HEK293T (cell line): ENCODE measurements around the gene SYNJ2.
A peak's percentile ranks its signal among the peaks of the same experiment; 100 is the strongest.
"Not testable (repeated sequence)": the region's sequence is repeated elsewhere in the genome, so short reads cannot be mapped to it uniquely, and the experiment has no call there.

Experiments
- CTCF ChIA-PET: fragments of 350-600 bp; formaldehyde crosslinking; extraction: SDS; loops from one replicate; lab custom pipeline; 2021; ENCODE audit warnings: antibody characterized with exemption, inconsistent platforms; lab: Yijun Ruan, JAX
- POLR2A ChIA-PET: fragments of 350-600 bp; formaldehyde crosslinking; extraction: SDS; loops from one replicate; lab custom pipeline; 2020; ENCODE audit warnings: antibody characterized with exemption, inconsistent platforms; lab: Yijun Ruan, JAX
- DNase-seq: peaks from one replicate; pipeline ENCODE4 v3.0.0; 2012; ENCODE audit warnings: mixed read lengths; ENCODE audit errors: extremely low spot score
- ARNT ChIP-seq: fragments of 450-650 bp; IDR thresholded peaks from 2 replicates; pipeline ENCODE4 v1.6.1; 2017; ENCODE audit warnings: mild to moderate bottlenecking
- BHLHE40 ChIP-seq: fragments of 450-650 bp; IDR thresholded peaks from 2 replicates; pipeline ENCODE4 v1.6.1; 2016; ENCODE audit warnings: mild to moderate bottlenecking, moderate library complexity, borderline replicate concordance
- CTBP1 ChIP-seq: fragments of 450-650 bp; IDR thresholded peaks from 2 replicates; pipeline ENCODE4 v1.6.1; 2016; ENCODE audit warnings: borderline replicate concordance
- ELF4 ChIP-seq: fragments of 450-650 bp; IDR thresholded peaks from 2 replicates; pipeline ENCODE4 v1.6.1; 2017; ENCODE audit warnings: antibody characterized with exemption
- FOXA1 ChIP-seq: fragments of 450-650 bp; IDR thresholded peaks from 2 replicates; pipeline ENCODE4 v1.6.1; 2016; ENCODE audit warnings: mild to moderate bottlenecking
- FOXK2 ChIP-seq: fragments of 450-650 bp; IDR thresholded peaks from 2 replicates; pipeline ENCODE4 v1.6.1; 2016; ENCODE audit warnings: mild to moderate bottlenecking
- FOXM1 ChIP-seq: fragments of 450-650 bp; IDR thresholded peaks from 2 replicates; pipeline ENCODE4 v1.6.1; 2017; ENCODE audit warnings: mild to moderate bottlenecking, borderline replicate concordance
- HDGF ChIP-seq: fragments of 450-650 bp; IDR thresholded peaks from 2 replicates; pipeline ENCODE4 v1.6.1; 2017; ENCODE audit warnings: antibody characterized with exemption, borderline replicate concordance
- L3MBTL2 ChIP-seq: fragments of 450-650 bp; conservative IDR thresholded peaks from 2 replicates; pipeline ENCODE4 v1.6.1; 2016; ENCODE audit warnings: mild to moderate bottlenecking
- LEF1 ChIP-seq: fragments of 450-650 bp; IDR thresholded peaks from 2 replicates; pipeline ENCODE4 v1.6.1; 2017; ENCODE audit warnings: mild to moderate bottlenecking, borderline replicate concordance
- NFRKB ChIP-seq: fragments of 450-650 bp; IDR thresholded peaks from 2 replicates; pipeline ENCODE4 v1.6.1; 2016; ENCODE audit warnings: mild to moderate bottlenecking, moderate library complexity
- PKNOX1 ChIP-seq: fragments of 450-650 bp; IDR thresholded peaks from 2 replicates; pipeline ENCODE4 v1.6.1; 2016
- SP1 ChIP-seq: fragments of 450-650 bp; IDR thresholded peaks from 2 replicates; pipeline ENCODE4 v1.6.1; 2017
- SUZ12 ChIP-seq: fragments of 450-650 bp; IDR thresholded peaks from 2 replicates; pipeline ENCODE4 v1.6.1; 2016; ENCODE audit warnings: mild to moderate bottlenecking
- TARDBP ChIP-seq: fragments of 450-650 bp; IDR thresholded peaks from 2 replicates; pipeline ENCODE4 v1.6.1; 2016
- ZNF384 ChIP-seq: fragments of 450-650 bp; IDR thresholded peaks from 2 replicates; pipeline ENCODE4 v1.6.1; 2016

The SYNJ2 gene, protein sequence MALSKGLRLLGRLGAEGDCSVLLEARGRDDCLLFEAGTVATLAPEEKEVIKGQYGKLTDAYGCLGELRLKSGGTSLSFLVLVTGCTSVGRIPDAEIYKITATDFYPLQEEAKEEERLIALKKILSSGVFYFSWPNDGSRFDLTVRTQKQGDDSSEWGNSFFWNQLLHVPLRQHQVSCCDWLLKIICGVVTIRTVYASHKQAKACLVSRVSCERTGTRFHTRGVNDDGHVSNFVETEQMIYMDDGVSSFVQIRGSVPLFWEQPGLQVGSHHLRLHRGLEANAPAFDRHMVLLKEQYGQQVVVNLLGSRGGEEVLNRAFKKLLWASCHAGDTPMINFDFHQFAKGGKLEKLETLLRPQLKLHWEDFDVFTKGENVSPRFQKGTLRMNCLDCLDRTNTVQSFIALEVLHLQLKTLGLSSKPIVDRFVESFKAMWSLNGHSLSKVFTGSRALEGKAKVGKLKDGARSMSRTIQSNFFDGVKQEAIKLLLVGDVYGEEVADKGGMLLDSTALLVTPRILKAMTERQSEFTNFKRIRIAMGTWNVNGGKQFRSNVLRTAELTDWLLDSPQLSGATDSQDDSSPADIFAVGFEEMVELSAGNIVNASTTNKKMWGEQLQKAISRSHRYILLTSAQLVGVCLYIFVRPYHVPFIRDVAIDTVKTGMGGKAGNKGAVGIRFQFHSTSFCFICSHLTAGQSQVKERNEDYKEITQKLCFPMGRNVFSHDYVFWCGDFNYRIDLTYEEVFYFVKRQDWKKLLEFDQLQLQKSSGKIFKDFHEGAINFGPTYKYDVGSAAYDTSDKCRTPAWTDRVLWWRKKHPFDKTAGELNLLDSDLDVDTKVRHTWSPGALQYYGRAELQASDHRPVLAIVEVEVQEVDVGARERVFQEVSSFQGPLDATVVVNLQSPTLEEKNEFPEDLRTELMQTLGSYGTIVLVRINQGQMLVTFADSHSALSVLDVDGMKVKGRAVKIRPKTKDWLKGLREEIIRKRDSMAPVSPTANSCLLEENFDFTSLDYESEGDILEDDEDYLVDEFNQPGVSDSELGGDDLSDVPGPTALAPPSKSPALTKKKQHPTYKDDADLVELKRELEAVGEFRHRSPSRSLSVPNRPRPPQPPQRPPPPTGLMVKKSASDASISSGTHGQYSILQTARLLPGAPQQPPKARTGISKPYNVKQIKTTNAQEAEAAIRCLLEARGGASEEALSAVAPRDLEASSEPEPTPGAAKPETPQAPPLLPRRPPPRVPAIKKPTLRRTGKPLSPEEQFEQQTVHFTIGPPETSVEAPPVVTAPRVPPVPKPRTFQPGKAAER (N-terminal part only)

DNA sequence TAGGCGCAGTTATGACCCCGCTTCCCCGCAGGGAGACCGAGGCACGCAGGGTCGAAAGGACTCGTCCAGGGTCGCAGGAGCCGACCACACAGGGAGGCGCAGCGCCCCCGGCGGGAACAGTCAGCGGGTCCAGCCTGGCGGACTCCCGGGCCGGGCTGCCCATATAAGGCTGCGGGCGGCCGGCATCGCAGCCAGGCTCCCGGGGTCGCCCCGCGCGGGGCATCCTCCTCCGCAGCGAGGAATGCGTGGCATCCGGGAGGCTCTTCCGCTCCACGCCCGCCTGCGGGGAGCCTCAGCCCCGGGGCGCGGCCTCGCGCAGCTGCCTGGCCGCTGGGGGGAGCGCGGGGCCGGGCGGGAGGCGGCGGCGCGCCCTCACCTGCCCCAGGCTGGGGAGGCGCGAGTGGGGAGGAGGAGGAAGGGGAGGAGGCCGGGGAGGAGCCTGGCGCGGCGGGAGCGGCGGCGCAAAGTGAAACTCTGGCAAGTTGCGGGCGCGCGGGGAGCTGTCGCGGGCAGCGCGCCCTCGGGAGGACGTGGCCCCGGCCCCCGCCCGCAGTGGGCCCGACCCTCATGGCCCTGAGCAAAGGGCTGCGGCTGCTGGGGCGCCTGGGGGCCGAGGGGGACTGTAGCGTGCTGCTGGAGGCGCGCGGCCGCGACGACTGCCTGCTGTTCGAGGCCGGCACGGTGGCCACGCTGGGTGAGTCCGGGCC lies at the start of gene SYNJ2:
Gene SYNJ2 (plus strand): TSS at position 469 of the 707 bp plus-strand sequence. CDS start 99 bp downstream, at position 568.
- ChIA-PET CTCF (interaction anchor here (0.8 kb wide), 1 partner anchor 18 kb away, joined by 3 read pairs; no protein-coding TSS in a partner anchor), POLR2A (interaction anchor here (1.4 to 1.5 kb wide), 2 partner anchors 45 to 658 kb away, joined by 3 to 4 read pairs; no protein-coding TSS in a partner anchor)
- peak; percentile 87 for DNase-seq
- TF ChIP-seq ARNT (peak; percentile 60), FOXM1 (peak; percentile 28; the same call in 1 of the 2 replicates), FOXA1 (no peak)

DNA sequence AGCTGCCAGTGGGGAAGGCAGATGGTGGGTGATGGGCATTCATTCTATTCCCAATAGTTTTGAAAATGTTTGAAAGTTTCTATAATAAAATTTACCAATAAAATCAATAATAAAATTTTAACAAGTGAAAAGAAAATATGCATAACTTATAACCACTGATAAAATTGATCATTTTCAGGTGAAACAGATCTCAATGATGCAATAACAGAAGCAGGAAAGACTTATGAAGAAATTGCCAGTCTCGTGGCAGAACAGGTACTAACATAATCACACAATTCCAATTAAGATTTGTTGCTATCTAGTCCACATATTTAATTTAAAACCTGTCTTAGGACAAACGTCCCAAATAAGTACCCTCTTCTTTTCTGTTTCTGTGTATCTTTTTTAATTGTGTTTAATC lies 45.9 kb upstream of the SYNJ2 start:
- TF ChIP-seq ELF4 (no peak), LEF1 (no peak), L3MBTL2 (no peak), FOXK2 (no peak), BHLHE40 (no peak), NFRKB (no peak), PKNOX1 (no peak), HDGF (no peak), TARDBP (no peak), ARNT (no peak), FOXM1 (no peak), ZNF384 (no peak), SP1 (no peak), CTBP1 (no peak), FOXA1 (no peak), SUZ12 (no peak)
- CTCF ChIA-PET = no interaction called here
- POLR2A ChIA-PET = no interaction called here
- DNase-seq = no peak

- ChIA-PET POLR2A (no interaction called here), CTCF (no interaction called here)
- TF ChIP-seq FOXM1 (no peak), NFRKB (no peak), PKNOX1 (no peak), CTBP1 (no peak), HDGF (no peak), FOXA1 (no peak), ELF4 (no peak), LEF1 (no peak), SUZ12 (no peak), ZNF384 (no peak), TARDBP (no peak), BHLHE40 (no peak), ARNT (no peak), L3MBTL2 (no peak), FOXK2 (no peak), SP1 (no peak)
- no peak for DNase-seq
Observed at GRCh38 chr6:157937318-157937717, 44.3 kb upstream of the SYNJ2 start.

DNA sequence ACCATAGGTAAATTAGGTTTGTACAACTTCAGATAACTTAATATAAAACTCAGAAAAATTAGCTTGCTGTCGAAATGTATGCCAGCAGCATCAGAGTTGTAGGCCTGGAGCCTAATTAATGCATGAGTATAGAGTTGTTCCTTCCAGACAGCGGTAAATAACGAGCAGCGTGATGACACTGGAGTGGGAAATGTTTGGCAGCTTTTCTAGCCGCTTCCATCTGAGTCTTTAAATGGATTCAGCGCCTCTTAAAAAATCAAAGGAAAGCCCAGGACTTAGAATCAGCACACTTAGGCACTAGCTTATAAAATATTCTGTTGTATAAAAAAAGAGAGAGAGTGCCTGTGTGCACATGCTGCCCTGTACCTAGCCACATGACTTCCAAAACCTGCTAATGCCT lies 43.7 kb upstream of the SYNJ2 start:
- POLR2A ChIA-PET = interaction anchor here (0.6 kb wide), 1 partner anchor 1870 kb away, joined by 3 read pairs; no protein-coding TSS in a partner anchor
- no peak for DNase-seq
- TF ChIP-seq FOXM1 (no peak), HDGF (no peak), FOXK2 (no peak), LEF1 (no peak), ARNT (no peak)
- CTCF ChIA-PET = no interaction called here

GRCh38 chr6:157940375-157941036 lies 41.2 kb upstream of the SYNJ2 start:
- POLR2A ChIA-PET, CTCF ChIA-PET, DNase-seq: not testable (repeated sequence)
